ENCODE data around the gene LMAN2.
"Not testable (repeated sequence)": the region's sequence is repeated elsewhere in the genome, so short reads cannot be mapped to it uniquely, and the experiment has no call there.

DNA sequence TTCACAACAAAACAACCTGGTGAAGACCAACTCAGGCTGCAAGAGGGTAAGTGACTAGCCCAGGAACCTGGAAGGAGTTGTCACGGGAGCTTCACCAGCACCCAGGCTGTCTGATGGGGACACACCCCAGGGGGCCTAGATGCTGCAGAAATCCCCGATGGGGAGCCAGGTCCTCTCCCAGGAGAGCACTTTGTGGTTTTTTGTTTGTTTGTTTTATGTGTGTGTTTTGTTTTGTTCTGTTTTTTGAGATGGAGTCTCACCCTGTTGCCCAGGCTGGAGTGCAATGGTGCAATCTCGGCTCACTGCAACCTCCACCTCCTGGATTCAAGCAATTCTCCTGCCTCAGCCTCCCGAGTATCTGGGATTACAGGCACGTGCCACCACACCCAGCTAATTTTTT is 24.0 kb upstream of the LMAN2 start:
- not testable (repeated sequence) for TF ChIP-seq POLR2AphosphoS5 (IDR thresholded peaks at IDR 0.05; ENCODE audit: low read depth, low read length); CEBPB (IDR thresholded peaks at IDR 0.05; ENCODE audit: low read depth); SIN3A (IDR thresholded peaks at IDR 0.05; ENCODE audit: low read depth); ZNF274 (IDR thresholded peaks at IDR 0.05; ENCODE audit: low read depth, low read length); EZH2phosphoT487 (IDR thresholded peaks at IDR 0.05; ENCODE audit: borderline replicate concordance); ZBTB33 (IDR thresholded peaks at IDR 0.05; ENCODE audit: extremely low read depth, insufficient replicate concordance, low read length); POLR2A (IDR thresholded peaks at IDR 0.05; ENCODE audit: borderline replicate concordance, extremely low read depth, insufficient read depth, insufficient read length); SRF (IDR thresholded peaks at IDR 0.05; ENCODE audit: low read depth); EZH2 (IDR thresholded peaks at IDR 0.05); ELF1 (IDR thresholded peaks at IDR 0.05; ENCODE audit: borderline replicate concordance, low read depth); TCF7L2 (IDR thresholded peaks at IDR 0.05; ENCODE audit: borderline replicate concordance, extremely low read depth, insufficient read depth, insufficient read length)
- TF ChIP-seq, protein P1, sequence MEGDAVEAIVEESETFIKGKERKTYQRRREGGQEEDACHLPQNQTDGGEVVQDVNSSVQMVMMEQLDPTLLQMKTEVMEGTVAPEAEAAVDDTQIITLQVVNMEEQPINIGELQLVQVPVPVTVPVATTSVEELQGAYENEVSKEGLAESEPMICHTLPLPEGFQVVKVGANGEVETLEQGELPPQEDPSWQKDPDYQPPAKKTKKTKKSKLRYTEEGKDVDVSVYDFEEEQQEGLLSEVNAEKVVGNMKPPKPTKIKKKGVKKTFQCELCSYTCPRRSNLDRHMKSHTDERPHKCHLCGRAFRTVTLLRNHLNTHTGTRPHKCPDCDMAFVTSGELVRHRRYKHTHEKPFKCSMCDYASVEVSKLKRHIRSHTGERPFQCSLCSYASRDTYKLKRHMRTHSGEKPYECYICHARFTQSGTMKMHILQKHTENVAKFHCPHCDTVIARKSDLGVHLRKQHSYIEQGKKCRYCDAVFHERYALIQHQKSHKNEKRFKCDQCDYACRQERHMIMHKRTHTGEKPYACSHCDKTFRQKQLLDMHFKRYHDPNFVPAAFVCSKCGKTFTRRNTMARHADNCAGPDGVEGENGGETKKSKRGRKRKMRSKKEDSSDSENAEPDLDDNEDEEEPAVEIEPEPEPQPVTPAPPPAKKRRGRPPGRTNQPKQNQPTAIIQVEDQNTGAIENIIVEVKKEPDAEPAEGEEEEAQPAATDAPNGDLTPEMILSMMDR (IDR thresholded peaks at IDR 0.05 in 2 of 3, conservative IDR thresholded peaks at IDR 0.05 in 1 of 3; ENCODE audit: borderline replicate concordance in 1 of 3, insufficient read depth in 1 of 3, low read depth in 2 of 3, low read length in 2 of 3), result not testable (repeated sequence)
- TF ChIP-seq, protein P2, sequence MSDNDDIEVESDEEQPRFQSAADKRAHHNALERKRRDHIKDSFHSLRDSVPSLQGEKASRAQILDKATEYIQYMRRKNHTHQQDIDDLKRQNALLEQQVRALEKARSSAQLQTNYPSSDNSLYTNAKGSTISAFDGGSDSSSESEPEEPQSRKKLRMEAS (IDR thresholded peaks at IDR 0.05), result not testable (repeated sequence)
- TF ChIP-seq, protein P3, sequence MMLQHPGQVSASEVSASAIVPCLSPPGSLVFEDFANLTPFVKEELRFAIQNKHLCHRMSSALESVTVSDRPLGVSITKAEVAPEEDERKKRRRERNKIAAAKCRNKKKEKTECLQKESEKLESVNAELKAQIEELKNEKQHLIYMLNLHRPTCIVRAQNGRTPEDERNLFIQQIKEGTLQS (IDR thresholded peaks at IDR 0.05), result not testable (repeated sequence)
